A673 (cell line): ENCODE results near the gene PANX2. TPM values are rescaled to one million over a fixed set of nuclear protein-coding genes. Genes with fewer than 3 reads are reported as not detected.

ENCODE experiments used
- BruUV-seq: library from RNA; stranded (reverse); fragments of 400-500 nt; replicated peaks from 2 replicates; lab custom pipeline; 2021; lab: Mats Ljungman, UMichigan
- CTCF ChIA-PET: fragments of 300-600 bp; sonication (Branson Sonifier 250); formaldehyde crosslinking; loops from one replicate; lab custom pipeline; 2022; ENCODE audit warnings: antibody characterized with exemption; lab: Charles Lee
- POLR2A ChIA-PET: fragments of 300-600 bp; sonication (Branson Sonifier 250); formaldehyde crosslinking; loops from one replicate; lab custom pipeline; 2022; ENCODE audit warnings: antibody characterized with exemption; ENCODE audit not compliant: low non-redundant PET; lab: Charles Lee
- DNase-seq: peaks from one replicate; pipeline ENCODE4 v3.0.0-alpha.2; 2015; ENCODE audit warnings: low spot score
- H3K27ac ChIP-seq: fragments of 200-600 bp; sonication (generic); 2 replicates; pipeline ENCODE4 v1.5.1; 2016; ENCODE audit warnings: mixed run types, low read depth, mild to moderate bottlenecking, mixed read lengths, antibody characterized with exemption, low read length; ENCODE audit not compliant: poor library complexity, severe bottlenecking
- H3K27me3 ChIP-seq: fragments of 200-600 bp; sonication (generic); replicated peaks from 2 replicates; pipeline ENCODE4 v1.6.1; 2017; ENCODE audit warnings: mixed run types, low read depth, mild to moderate bottlenecking, mixed read lengths, antibody characterized with exemption, low read length; ENCODE audit not compliant: insufficient read depth, poor library complexity
- H3K36me3 ChIP-seq: fragments of 200-600 bp; sonication (generic); 2 replicates; pipeline ENCODE4 v1.6.1; 2016; ENCODE audit warnings: mixed run types, mild to moderate bottlenecking, mixed read lengths, antibody characterized with exemption, low read length; ENCODE audit not compliant: insufficient read depth, poor library complexity, severe bottlenecking
- H3K4me1 ChIP-seq: fragments of 200-600 bp; sonication (generic); 2 replicates; pipeline ENCODE4 v1.6.1; 2017; ENCODE audit warnings: mixed run types, mild to moderate bottlenecking, mixed read lengths, antibody characterized with exemption, low read length; ENCODE audit not compliant: insufficient read depth, poor library complexity, severe bottlenecking
- H3K4me3 ChIP-seq: fragments of 200-600 bp; sonication (generic); 2 replicates; pipeline ENCODE4 v1.5.1; 2016; ENCODE audit warnings: low read depth, mixed run types, mild to moderate bottlenecking, mixed read lengths, low read length; ENCODE audit not compliant: poor library complexity, severe bottlenecking
- H3K9me3 ChIP-seq: fragments of 200-600 bp; sonication (generic); 2 replicates; pipeline ENCODE4 v1.6.1; 2016; ENCODE audit warnings: mixed run types, low read depth, mild to moderate bottlenecking, mixed read lengths, antibody characterized with exemption, low read length; ENCODE audit not compliant: poor library complexity, severe bottlenecking
- EZH2 ChIP-seq: fragments of 200-600 bp; sonication (generic); IDR thresholded peaks from 2 replicates; pipeline ENCODE4 v1.6.1; 2017; ENCODE audit warnings: borderline replicate concordance, low read depth, mild to moderate bottlenecking, mixed read lengths, antibody characterized with exemption, low read length; ENCODE audit not compliant: poor library complexity, severe bottlenecking
- intact Hi-C: fragments of 100-400 bp; cut with micrococcal nuclease; formaldehyde crosslinking; loops from one replicate; pipeline ENCODE4 v1.10.0; 2022; ENCODE audit not compliant: unreplicated experiment
- total RNA-seq: library from RNA; stranded (reverse); gene quantifications from 2 replicates; pipeline ENCODE4 v1.2.3, GENCODE V29; 2021
- TF ChIP-seq, protein P1 (sequence below): fragments of 300-800, 200-600 bp; sonication (generic); conservative IDR thresholded peaks from 2 replicates; pipeline ENCODE4 v1.5.1; 2017; ENCODE audit warnings: low read depth, mild to moderate bottlenecking, antibody characterized with exemption, low read length, moderate library complexity, mixed read lengths

The PANX2 gene
- total RNA-seq, 1 experiment from 2014 or later = 7.6 TPM

DNA sequence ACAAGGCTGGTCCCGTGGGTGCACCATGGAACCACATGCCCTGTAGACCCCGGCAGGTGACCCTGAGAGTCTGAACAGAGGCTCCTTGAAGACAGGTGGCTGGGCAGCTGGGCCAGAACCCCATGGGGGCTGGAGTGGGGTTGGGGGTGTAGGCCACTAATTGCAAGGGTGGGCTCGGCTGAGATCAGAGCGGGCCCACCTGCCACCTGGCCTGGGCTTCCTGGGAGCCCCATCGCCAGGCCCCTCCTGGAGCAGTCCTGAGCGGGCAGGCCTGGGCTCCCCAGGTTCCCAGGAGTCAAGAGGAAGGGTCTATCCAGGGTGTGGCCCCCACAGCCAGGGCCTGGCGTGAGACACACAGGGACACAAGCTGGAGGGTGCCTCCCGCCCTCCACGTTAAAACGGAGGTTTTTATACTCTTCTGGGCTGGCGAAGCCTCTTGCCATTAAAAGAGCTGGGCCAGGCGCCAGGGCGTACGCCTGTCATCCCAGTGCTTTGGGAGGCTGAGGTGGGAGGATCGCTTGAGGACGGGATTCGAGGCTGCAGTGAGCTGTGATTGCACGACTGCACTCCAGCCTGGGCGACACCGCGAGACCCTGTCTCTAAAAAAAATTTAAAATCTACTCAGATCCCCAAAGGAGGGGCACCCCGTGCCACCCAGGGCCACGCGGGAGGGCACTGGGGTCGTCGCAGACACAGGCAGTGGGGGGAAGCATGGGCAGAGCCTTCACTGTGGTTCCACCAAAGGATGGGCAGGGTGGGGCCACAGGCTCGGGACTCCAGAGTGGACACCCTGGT lies 10.4 kb downstream of the PANX2 start:
- Histone ChIP-seq H3K27me3 (no peaks in the 10 kb centered on the region), H3K27ac (no peak overlapping the region), H3K4me3 (no peak overlapping the region), H3K4me1 (no peaks in the 10 kb centered on the region), H3K9me3 (no peaks in the 10 kb centered on the region), H3K36me3 (no peaks in the 10 kb centered on the region)
- intact Hi-C loops = no loop called here
- TF ChIP-seq, protein P1, sequence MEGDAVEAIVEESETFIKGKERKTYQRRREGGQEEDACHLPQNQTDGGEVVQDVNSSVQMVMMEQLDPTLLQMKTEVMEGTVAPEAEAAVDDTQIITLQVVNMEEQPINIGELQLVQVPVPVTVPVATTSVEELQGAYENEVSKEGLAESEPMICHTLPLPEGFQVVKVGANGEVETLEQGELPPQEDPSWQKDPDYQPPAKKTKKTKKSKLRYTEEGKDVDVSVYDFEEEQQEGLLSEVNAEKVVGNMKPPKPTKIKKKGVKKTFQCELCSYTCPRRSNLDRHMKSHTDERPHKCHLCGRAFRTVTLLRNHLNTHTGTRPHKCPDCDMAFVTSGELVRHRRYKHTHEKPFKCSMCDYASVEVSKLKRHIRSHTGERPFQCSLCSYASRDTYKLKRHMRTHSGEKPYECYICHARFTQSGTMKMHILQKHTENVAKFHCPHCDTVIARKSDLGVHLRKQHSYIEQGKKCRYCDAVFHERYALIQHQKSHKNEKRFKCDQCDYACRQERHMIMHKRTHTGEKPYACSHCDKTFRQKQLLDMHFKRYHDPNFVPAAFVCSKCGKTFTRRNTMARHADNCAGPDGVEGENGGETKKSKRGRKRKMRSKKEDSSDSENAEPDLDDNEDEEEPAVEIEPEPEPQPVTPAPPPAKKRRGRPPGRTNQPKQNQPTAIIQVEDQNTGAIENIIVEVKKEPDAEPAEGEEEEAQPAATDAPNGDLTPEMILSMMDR = no peak
- TF ChIP-seq EZH2 = no peak
- ChIA-PET POLR2A (interaction anchor here (0.6 kb wide), 1 partner anchor 204 kb away, joined by 3 read pairs; no protein-coding TSS in a partner anchor), CTCF (no interaction called here)
- BruUV-seq = no TSS peak
- no peak for DNase-seq

DNA sequence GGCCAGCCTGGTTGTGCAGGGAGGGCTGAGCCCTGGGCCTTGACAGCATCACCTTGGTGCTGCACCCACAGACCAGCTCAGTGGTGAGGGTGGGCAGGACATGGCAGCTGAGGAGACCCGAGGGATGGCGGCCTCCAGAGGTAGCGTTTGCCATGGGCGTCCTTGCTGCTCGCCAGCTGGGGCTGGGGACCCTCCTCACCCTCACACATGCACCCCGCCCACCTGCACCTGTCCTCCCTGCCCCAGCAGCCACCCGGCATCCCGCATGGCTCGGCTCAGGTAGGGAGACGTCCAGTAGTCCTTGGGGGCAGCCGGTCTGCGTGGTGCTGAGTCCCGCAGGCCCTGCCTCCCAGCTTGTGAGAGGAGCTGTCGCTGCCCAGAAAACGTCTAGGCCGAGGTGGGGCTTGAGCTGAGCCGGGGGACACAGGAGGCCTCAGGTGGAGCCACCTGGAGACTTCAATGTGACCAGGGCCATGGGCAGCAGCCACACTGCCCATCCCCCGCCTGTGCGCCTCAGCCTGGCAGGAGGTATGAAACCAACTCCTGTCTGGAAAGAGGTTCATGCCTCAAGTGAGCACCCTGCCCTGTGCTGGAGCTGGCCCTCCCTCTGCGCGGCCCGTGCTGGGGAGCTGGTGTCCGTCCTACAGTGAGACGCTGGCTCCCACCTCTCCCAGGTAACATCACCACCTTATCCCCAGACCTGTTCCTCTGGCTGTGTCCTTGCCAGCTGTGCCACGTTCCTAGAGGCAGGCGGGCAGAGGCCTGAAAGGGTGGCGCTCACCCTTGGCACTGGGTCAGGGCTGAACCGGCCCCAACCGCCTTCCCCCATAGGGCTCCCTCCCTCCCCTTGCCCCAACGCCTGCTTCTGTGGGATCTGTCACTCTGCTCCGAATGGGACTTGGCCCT lies 11.9 kb downstream of the PANX2 start:
- Histone ChIP-seq H3K4me3 (no peak overlapping the region), H3K27me3 (no peaks in the 10 kb centered on the region), H3K9me3 (no peaks in the 10 kb centered on the region), H3K4me1 (no peaks in the 10 kb centered on the region), H3K27ac (no peak overlapping the region), H3K36me3 (no peaks in the 10 kb centered on the region)
- intact Hi-C loops = no loop called here
- BruUV-seq = no TSS peak
- POLR2A ChIA-PET = interaction anchor here (0.6 kb wide), 1 partner anchor 174 kb away, joined by 3 read pairs; no protein-coding TSS in a partner anchor
- TF ChIP-seq EZH2 = no peak
- TF ChIP-seq, protein P1 = no peak
- CTCF ChIA-PET = no interaction called here
- no peak for DNase-seq

DNA sequence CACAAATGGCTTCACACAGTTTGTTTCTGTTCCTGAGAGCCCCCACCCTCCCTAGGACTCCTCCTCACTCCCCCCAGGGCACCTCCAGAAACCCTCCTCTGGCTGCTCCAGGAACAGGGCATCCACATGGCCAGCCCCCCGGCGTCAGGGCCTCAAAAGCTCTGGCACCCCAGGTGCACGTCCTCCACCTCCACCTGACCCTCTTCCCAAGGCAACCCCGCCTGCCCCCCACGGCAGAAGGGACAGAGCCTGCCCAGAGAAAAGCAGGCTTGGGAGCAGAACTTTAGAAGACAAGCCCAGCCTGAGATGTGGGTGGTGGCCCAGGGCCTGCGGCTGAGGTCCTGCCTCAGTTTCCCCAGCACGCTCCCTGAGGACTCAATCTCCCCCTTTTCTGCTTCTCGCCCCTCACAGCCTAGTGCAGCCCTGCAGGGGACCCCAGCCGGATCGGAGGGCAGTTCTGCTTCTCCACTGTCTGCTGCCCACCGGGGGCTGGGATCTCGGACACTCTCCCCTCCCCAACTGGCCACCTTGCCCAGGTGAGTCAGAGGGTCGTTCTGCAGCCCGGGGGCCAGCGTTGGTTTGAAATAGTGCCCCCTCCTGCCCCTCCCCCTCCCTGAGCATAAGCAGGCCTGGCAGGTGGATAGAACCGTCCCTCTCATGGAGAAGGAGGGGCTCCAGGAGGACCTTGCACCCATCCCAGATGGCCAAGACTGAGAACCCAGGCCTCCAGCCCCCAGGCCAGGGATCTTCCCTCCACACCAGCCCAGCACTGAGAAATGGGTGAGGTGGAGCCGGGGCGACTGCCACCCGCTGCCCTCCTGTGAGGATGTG lies 12.8 kb downstream of the PANX2 start:
- intact Hi-C loops = no loop called here
- BruUV-seq = no TSS peak
- H3K4me3 ChIP-seq = no peak overlapping the region
- H3K4me1 ChIP-seq = no peaks in the 10 kb centered on the region
- POLR2A ChIA-PET = no interaction called here
- TF ChIP-seq, protein P1 = no peak
- TF ChIP-seq EZH2 = no peak
- no peak for DNase-seq
- no peaks in the 10 kb centered on the region for H3K27me3 ChIP-seq
- H3K9me3 ChIP-seq = no peaks in the 10 kb centered on the region
- H3K27ac ChIP-seq = no peak overlapping the region
- CTCF ChIA-PET = no interaction called here
- no peaks in the 10 kb centered on the region for H3K36me3 ChIP-seq
